NCI-H82 treated with DMSO at 0.1 percent for 48 hours (cell line): ENCODE measurements around the gene ELFN2.

Experiments
- DNase-seq: peaks from one replicate; lab custom pipeline; 2025; ENCODE audit not compliant: unreplicated experiment; lab: John Stamatoyannopoulos, UW

Gene ELFN2

GRCh38 chr22:37358917-37359316, 68.4 kb downstream of the ELFN2 start:
- DNase-seq, result no peak

- no peak for DNase-seq
Observed at GRCh38 chr22:37358386-37358785, 68.9 kb downstream of the ELFN2 start.

DNA sequence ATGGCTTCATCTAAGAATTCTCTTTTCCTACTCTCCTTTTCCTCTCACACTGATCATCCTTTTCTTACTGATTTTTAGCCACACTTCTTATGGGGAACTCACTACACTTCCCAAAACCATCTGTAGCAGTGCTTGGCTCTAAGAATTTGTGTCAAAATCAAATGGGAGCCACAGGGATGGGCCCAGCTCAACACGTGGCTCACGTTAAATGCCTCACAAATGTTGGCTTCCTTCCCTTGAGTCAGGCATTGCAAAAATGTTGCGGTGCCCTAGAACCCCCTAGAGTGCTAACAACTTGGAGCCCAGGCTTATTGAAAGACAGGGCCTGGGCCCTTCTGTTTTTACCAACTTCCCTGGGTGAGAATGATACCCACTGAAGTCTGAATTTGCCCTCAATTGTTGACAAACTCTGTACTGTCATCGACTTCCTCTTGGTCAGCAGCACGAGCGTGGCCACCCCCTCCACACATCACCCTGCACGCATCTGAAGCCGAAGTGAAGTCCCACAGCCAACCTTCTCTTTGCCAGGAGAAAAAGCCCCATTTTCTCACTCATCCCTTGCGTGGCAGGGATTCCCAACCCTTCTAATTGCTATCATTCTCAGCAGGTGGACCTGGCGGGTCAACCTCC, 69.7 kb downstream of the ELFN2 start:
- no peak for DNase-seq

DNA sequence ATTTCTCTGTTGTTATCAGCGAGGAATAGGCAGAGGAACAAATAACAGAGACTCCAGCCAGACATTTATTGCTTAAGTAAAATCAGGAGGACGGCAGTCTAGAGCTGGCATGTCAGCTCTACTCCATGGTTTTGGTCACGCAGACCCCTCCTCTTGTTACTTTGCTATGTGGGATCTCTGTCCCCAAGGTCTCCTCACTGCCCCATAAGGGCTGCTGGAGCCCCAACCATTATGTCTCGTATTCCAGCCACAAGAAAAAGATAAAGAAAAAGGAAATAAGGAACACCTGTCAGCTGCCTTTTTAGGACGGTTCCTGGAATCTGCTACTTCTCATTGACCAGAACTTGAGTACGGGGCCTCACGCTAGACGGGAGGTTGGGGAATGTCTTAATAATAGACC, 70.4 kb downstream of the ELFN2 start:
- DNase-seq, result no peak

DNA sequence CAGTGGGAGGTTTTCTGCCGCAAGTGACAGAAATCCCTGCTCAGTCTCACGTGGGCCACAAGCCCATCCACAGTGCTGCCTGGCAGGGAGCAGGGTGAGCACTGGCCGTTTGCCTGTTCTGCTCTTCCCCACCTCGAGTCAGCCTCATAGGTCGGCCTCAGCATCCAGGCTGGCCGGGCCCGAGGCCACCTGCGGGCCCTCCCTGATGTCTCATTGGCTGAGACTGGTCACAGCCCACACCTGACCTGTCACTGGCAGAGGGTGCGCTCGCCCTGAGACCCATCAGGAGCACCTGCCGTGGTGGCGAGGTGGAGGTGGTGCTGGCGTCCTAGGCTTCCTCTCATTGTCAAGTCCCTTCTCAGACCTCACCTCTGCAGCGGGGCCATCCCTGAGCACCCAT, 72.1 kb downstream of the ELFN2 start:
- DNase-seq, result no peak

DNA sequence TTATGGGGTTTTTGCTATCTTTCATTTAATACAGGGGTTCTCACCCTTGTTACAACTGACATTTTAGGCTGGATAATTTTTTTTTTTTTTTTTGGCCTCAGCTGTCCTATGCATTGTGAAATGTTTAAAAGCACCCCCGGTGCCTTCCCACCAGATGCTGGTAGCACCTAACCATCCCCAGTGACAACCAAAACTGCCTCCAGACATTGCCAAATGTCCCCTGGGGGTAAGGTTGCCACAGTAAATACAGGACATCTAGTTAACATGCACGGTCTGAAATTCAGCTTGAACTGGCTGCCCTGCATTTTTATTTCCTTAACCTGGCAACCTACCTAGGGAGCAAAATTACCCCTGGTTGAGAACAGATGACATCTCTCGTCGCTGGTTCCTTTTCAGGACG, 72.6 kb downstream of the ELFN2 start:
- no peak for DNase-seq

DNA sequence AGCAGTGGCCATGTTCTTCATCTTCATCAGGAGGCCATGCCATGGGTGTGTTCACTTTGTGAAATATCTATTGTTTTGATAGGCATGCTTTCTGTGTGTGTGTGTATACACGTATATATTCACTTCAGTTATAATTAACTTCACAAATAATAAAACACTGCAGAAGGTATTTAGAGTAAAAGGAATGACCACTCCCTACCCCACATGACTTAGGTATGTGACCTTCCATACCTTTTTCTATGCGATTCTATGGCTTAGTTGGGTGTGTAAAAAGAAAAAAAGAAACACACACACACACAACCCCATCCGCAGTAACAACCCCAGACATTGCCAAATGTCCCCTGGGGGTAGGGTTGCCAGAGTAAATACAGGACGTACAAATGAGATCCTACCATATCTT, 73.0 kb downstream of the ELFN2 start:
- DNase-seq, result no peak

- no peak for DNase-seq
Observed at GRCh38 chr22:37353839-37354238, 73.4 kb downstream of the ELFN2 start.

- no peak for DNase-seq
Observed at GRCh38 chr22:37352481-37352880, 74.8 kb downstream of the ELFN2 start.

DNA sequence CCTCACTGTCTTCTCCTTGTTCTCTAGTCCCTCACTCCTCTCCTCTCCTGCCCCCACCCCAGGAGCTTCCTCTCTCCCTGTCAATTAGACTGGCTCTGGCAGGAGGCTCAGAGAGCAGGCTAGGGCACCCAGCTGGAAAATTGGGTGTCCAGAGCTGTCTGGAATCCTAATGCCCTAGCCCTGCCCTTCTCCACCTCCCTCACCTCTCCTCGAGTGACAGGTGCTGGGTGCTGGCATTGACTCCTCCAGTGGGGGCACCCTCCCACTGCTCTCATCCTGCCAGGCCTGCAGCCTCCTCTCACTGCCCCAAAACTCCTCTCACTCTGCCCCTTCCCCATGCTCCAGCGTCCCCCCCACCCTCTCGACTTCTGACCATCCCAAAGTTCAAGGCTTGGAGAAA, 76.0 kb downstream of the ELFN2 start:
- DNase-seq, result no peak

- DNase-seq, result no peak
Observed at GRCh38 chr22:37349043-37349814, 78.0 kb downstream of the ELFN2 start.

GRCh38 chr22:37346505-37346895, 80.8 kb downstream of the ELFN2 start:
- no peak for DNase-seq

GRCh38 chr22:37345863-37346504, 81.3 kb downstream of the ELFN2 start:
- DNase-seq, result no peak

GRCh38 chr22:37344735-37345449, 82.4 kb downstream of the ELFN2 start:
- no peak for DNase-seq

DNA sequence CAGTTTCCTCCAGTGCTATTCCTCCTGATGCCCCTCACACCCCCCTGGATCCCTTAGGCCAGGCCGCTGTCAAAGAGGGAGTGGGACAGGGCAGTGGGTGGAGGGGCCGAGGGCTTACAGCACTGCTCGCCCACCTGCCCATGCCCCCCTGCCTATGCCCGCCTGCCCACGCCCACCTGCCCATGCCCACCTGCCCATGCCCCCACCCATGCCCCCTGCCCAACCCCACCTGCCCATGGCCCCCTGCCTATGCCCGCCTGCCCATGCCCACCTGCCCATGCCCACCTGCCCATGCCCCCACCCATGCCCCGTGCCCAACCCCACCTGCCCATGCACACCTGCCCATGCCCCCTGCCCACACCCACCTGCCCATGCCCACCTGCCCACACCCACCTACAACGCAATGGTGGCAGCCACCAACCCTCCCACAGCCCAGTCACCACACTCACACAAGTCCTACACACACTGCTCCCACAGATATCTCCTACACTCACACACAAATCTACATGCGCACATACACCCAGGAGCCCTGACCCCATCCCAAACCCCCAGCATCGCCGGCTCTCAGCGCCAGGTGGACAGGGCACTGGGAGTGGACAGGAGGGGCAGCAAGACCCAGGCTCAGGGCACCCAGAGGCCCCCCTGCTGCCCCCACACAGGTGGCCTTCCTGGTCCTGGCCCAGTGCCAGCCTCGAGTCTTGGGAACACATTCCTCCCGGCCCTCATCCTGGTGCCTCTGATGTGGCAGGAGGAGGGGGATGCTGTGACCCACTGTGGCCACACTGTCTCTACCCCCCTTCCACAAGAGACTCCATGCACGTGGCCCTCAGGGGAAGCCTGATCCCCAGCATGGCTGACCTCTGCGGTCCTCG, 83.2 kb downstream of the ELFN2 start:
- DNase-seq, result no peak

- no peak for DNase-seq
Observed at GRCh38 chr22:37343348-37343747, 83.9 kb downstream of the ELFN2 start.

DNA sequence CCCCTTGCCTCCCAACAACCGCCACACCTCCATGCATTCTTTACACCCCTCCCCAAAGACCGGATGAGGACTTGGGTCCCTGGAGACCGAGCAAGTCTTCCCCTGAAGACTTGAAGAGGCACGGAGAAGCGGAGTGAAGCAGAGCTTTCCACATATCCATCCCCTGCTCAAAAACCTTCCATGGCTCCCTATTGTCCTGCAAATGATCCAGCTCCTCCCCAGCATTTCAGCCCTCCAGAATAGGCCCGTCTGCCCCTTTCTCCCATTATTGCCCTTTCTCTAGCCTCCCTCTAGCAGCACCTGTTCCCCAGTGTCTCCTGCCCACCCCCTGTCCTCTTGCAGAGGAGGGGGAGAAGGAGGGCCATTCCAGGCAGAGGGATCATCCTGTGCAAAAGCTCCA, 85.2 kb downstream of the ELFN2 start:
- no peak for DNase-seq

DNA sequence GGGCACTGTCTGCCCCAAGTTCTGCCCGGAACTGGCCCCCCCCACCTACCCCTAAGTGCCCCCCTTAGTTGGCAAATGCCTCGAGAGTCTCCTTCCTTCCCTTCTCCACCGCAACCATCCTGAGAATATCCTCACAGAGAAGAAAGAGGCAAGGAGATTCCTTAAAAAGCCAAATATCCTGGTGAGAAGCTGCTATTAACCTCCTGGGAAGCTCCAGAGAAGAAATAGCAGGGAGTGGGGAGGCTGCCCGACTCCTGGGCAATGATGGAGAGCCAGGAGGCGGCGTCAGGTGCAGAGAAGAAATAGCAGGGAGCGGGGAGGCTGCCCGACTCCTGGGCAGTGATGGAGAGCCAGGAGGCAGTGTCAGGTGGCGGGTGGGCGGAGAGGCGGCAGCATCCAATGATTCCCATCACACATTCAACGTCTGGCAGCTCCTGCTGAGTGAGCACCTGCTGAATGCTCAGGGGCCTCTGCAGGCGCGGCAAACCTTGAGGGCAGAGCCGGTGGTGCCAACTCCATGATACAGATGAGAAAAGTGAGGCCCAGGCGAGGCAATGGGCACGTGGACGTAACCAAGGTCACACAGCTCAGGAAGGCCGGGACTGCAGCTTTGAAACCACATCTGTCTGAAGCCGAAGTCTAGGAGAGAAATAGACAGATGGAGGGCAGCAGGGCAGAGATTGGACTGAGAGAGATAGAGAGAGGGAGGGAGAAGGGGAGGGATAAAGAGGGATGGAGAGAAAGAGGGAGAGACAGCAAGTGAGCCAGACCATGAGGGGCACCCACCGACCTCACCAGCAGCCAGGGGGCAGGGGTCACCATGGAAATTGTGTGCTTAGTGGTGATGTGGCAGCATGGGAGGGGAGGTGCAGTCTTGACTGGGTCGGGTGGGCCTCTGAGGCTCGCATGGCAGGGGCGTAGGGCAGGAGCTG, 86.7 kb downstream of the ELFN2 start:
- no peak for DNase-seq

GRCh38 chr22:37338539-37339246, 88.6 kb downstream of the ELFN2 start:
- DNase-seq, result no peak
